OCI-LY1 (cell line): ENCODE measurements around the gene CACNA1C.

ENCODE experiments used
- H2AFZ ChIP-seq: fragments of 200-600 bp; sonication (generic), shearing (Covaris generic); 2 replicates; pipeline ENCODE4 v1.6.0; 2014; ENCODE audit warnings: antibody characterized with exemption, mild to moderate bottlenecking, low read length
- H3F3A ChIP-seq: fragments of 200-600 bp; sonication (generic), shearing (Covaris generic); 2 replicates; pipeline ENCODE4 v1.6.0; 2014; ENCODE audit warnings: mild to moderate bottlenecking, antibody characterized with exemption, low read length, moderate library complexity; ENCODE audit not compliant: insufficient read depth
- H3K27ac ChIP-seq: fragments of 200-600 bp; sonication (generic); 2 replicates; pipeline ENCODE4 v1.5.1; 2014; ENCODE audit warnings: low read length, mixed run types, mild to moderate bottlenecking, low read depth; ENCODE audit not compliant: poor library complexity, severe bottlenecking
- H3K27me3 ChIP-seq: fragments of 200-600 bp; sonication (generic); 2 replicates; pipeline ENCODE4 v1.6.0; 2014; ENCODE audit warnings: antibody characterized with exemption, mild to moderate bottlenecking, low read length, moderate library complexity; ENCODE audit not compliant: insufficient read depth
- H3K36me3 ChIP-seq: fragments of 200-600 bp; sonication (generic); 2 replicates; pipeline ENCODE4 v1.6.1; 2014; ENCODE audit warnings: mild to moderate bottlenecking, antibody characterized with exemption, low read length, moderate library complexity, mixed read lengths; ENCODE audit not compliant: insufficient read depth
- H3K4me1 ChIP-seq: fragments of 200-600 bp; sonication (generic); 2 replicates; pipeline ENCODE4 v1.5.1; 2014; ENCODE audit warnings: mild to moderate bottlenecking, low read length, moderate library complexity; ENCODE audit not compliant: insufficient read depth, severe bottlenecking
- H3K4me2 ChIP-seq: fragments of 200-600 bp; sonication (generic), shearing (Covaris generic); 2 replicates; pipeline ENCODE4 v1.6.1; 2014; ENCODE audit warnings: low read length
- H3K4me3 ChIP-seq: fragments of 200-600 bp; sonication (generic); 2 replicates; pipeline ENCODE4 v1.5.1; 2014; ENCODE audit warnings: low read length, low read depth, mild to moderate bottlenecking, mixed read lengths; ENCODE audit not compliant: poor library complexity, severe bottlenecking
- H3K79me2 ChIP-seq: fragments of 200-600 bp; shearing (Covaris generic); 2 replicates; pipeline ENCODE4 v1.6.1; 2016; ENCODE audit warnings: mixed run types, low read length, mixed read lengths; ENCODE audit not compliant: insufficient read depth
- H3K9ac ChIP-seq: fragments of 200-600 bp; sonication (generic), shearing (Covaris generic); 2 replicates; pipeline ENCODE4 v1.6.1; 2014; ENCODE audit warnings: mild to moderate bottlenecking, low read length, mixed read lengths
- H3K9me2 ChIP-seq: fragments of 200-600 bp; sonication (generic), shearing (Covaris generic); 2 replicates; pipeline ENCODE4 v1.6.1; 2014; ENCODE audit warnings: low read depth, mild to moderate bottlenecking, low read length, mixed read lengths
- H3K9me3 ChIP-seq: fragments of 200-600 bp; shearing (Covaris generic); 2 replicates; pipeline ENCODE4 v1.6.1; 2014; ENCODE audit warnings: low read length, mixed read lengths
- H4K20me1 ChIP-seq: fragments of 200-600 bp; sonication (generic), shearing (Covaris generic); 2 replicates; pipeline ENCODE4 v1.6.0; 2016; ENCODE audit warnings: mild to moderate bottlenecking, low read length; ENCODE audit not compliant: insufficient read depth
- CTCF ChIP-seq: fragments of 200-600 bp; sonication (generic), shearing (Covaris generic); IDR thresholded peaks from 2 replicates; pipeline ENCODE4 v1.5.1; 2017; ENCODE audit warnings: mild to moderate bottlenecking, antibody characterized with exemption, low read length, moderate library complexity, mixed read lengths
- EZH2 ChIP-seq: fragments of 200-600 bp; sonication (generic), shearing (Covaris generic); IDR thresholded peaks from 2 replicates; pipeline ENCODE4 v1.8.0; 2017; ENCODE audit warnings: borderline replicate concordance, mixed run types, mild to moderate bottlenecking, antibody characterized with exemption, low read length, moderate library complexity, mixed read lengths

The CACNA1C gene

GRCh38 chr12:2411616-2412304 lies 359.0 kb downstream of the CACNA1C start:
- H3F3A ChIP-seq = no peaks in the 10 kb centered on the region
- no peaks in the 10 kb centered on the region for H3K79me2 ChIP-seq
- peaks cover 7% of the 10 kb centered on the region; the same call in 1 of the 2 replicates for H3K27me3 ChIP-seq
- no peak overlapping the region for H3K4me2 ChIP-seq
- no peak overlapping the region for H3K4me3 ChIP-seq
- TF ChIP-seq EZH2 = no peak
- TF ChIP-seq CTCF = no peak
- no peak overlapping the region for H3K27ac ChIP-seq
- H4K20me1 ChIP-seq = no peaks in the 10 kb centered on the region
- no peaks in the 10 kb centered on the region for H3K9me2 ChIP-seq
- H3K36me3 ChIP-seq = no peaks in the 10 kb centered on the region
- H3K4me1 ChIP-seq = no peaks in the 10 kb centered on the region
- no peak overlapping the region for H2AFZ ChIP-seq
- H3K9me3 ChIP-seq = no peaks in the 10 kb centered on the region
- no peak overlapping the region for H3K9ac ChIP-seq

GRCh38 chr12:2412305-2412643 lies 359.5 kb downstream of the CACNA1C start:
- Histone ChIP-seq H3F3A (no peaks in the 10 kb centered on the region), H3K4me1 (no peaks in the 10 kb centered on the region), H3K9ac (no peak overlapping the region), H3K4me3 (no peak overlapping the region), H3K27ac (no peak overlapping the region), H3K36me3 (no peaks in the 10 kb centered on the region), H3K9me3 (no peaks in the 10 kb centered on the region), H3K9me2 (no peaks in the 10 kb centered on the region), H2AFZ (no peak overlapping the region), H3K27me3 (peaks cover 10% of the 10 kb centered on the region; the same call in 1 of the 2 replicates), H3K79me2 (no peaks in the 10 kb centered on the region), H3K4me2 (no peak overlapping the region), H4K20me1 (no peaks in the 10 kb centered on the region)
- TF ChIP-seq CTCF (no peak), EZH2 (no peak)

GRCh38 chr12:2413301-2413700 lies 360.5 kb downstream of the CACNA1C start:
- no peaks in the 10 kb centered on the region for H3K36me3 ChIP-seq
- peaks cover 10% of the 10 kb centered on the region; the same call in 1 of the 2 replicates for H3K27me3 ChIP-seq

More at GRCh38 chr12:2413301-2413700, 360.5 kb downstream of the CACNA1C start:
- Histone ChIP-seq H4K20me1 (no peaks in the 10 kb centered on the region), H3K9me2 (no peaks in the 10 kb centered on the region), H3F3A (no peaks in the 10 kb centered on the region), H3K4me2 (no peak overlapping the region), H3K9ac (no peak overlapping the region), H3K79me2 (no peaks in the 10 kb centered on the region), H3K27ac (no peak overlapping the region), H3K4me1 (no peaks in the 10 kb centered on the region), H2AFZ (no peak overlapping the region), H3K9me3 (no peaks in the 10 kb centered on the region), H3K4me3 (no peak overlapping the region)
- TF ChIP-seq CTCF = no peak
- TF ChIP-seq EZH2 = no peak
